Ishikawa (cell line): ENCODE results near the gene EPOP.

Source experiments
- CEBPB ChIP-seq: IDR thresholded peaks from 2 replicates; pipeline ENCODE4 v1.6.1; 2012
- CREB1 ChIP-seq: IDR thresholded peaks from 2 replicates; pipeline ENCODE4 v1.6.1; 2012; ENCODE audit warnings: low read depth
- EGR1 ChIP-seq: IDR thresholded peaks from 2 replicates; pipeline ENCODE4 v1.6.1; 2012
- EP300 ChIP-seq: IDR thresholded peaks from 2 replicates; pipeline ENCODE4 v1.6.1; 2012; ENCODE audit warnings: borderline replicate concordance
- FOXM1 ChIP-seq: IDR thresholded peaks from 2 replicates; pipeline ENCODE4 v1.6.1; 2012; ENCODE audit warnings: low read depth, borderline replicate concordance
- NFIC ChIP-seq: IDR thresholded peaks from 2 replicates; pipeline ENCODE4 v1.6.1; 2012
- RAD21 ChIP-seq: IDR thresholded peaks from 2 replicates; pipeline ENCODE4 v1.6.1; 2012; ENCODE audit warnings: low read depth
- TAF1 ChIP-seq: IDR thresholded peaks from 2 replicates; pipeline ENCODE4 v1.6.1; 2012; ENCODE audit warnings: low read depth, mild to moderate bottlenecking
- TCF12 ChIP-seq: IDR thresholded peaks from 2 replicates; pipeline ENCODE4 v1.6.1; 2012; ENCODE audit warnings: low read depth
- TEAD4 ChIP-seq: IDR thresholded peaks from 2 replicates; pipeline ENCODE4 v1.6.1; 2012
- USF1 ChIP-seq: IDR thresholded peaks from 2 replicates; pipeline ENCODE4 v1.6.1; 2012
- YY1 ChIP-seq: IDR thresholded peaks from 2 replicates; pipeline ENCODE4 v1.6.1; 2012; ENCODE audit warnings: low read depth
- ZBTB7A ChIP-seq: IDR thresholded peaks from 2 replicates; pipeline ENCODE4 v1.6.1; 2012; ENCODE audit warnings: low read depth
- TF ChIP-seq, protein P1 (sequence below): IDR thresholded peaks from 2 replicates; pipeline ENCODE4 v1.6.1; 2012; ENCODE audit warnings: low read depth, mild to moderate bottlenecking
- TF ChIP-seq, protein P2 (sequence below): IDR thresholded peaks from 2 replicates; pipeline ENCODE4 v1.6.1; 2012

The EPOP gene

GRCh38 chr17:38713456-38714075 lies 38.8 kb upstream of the EPOP start:
- no peak for TF ChIP-seq TEAD4
- TF ChIP-seq USF1: no peak
- TF ChIP-seq TAF1: no peak
- TF ChIP-seq CEBPB: no peak
- no peak for TF ChIP-seq ZBTB7A
- TF ChIP-seq EGR1: no peak
- TF ChIP-seq, protein P1, sequence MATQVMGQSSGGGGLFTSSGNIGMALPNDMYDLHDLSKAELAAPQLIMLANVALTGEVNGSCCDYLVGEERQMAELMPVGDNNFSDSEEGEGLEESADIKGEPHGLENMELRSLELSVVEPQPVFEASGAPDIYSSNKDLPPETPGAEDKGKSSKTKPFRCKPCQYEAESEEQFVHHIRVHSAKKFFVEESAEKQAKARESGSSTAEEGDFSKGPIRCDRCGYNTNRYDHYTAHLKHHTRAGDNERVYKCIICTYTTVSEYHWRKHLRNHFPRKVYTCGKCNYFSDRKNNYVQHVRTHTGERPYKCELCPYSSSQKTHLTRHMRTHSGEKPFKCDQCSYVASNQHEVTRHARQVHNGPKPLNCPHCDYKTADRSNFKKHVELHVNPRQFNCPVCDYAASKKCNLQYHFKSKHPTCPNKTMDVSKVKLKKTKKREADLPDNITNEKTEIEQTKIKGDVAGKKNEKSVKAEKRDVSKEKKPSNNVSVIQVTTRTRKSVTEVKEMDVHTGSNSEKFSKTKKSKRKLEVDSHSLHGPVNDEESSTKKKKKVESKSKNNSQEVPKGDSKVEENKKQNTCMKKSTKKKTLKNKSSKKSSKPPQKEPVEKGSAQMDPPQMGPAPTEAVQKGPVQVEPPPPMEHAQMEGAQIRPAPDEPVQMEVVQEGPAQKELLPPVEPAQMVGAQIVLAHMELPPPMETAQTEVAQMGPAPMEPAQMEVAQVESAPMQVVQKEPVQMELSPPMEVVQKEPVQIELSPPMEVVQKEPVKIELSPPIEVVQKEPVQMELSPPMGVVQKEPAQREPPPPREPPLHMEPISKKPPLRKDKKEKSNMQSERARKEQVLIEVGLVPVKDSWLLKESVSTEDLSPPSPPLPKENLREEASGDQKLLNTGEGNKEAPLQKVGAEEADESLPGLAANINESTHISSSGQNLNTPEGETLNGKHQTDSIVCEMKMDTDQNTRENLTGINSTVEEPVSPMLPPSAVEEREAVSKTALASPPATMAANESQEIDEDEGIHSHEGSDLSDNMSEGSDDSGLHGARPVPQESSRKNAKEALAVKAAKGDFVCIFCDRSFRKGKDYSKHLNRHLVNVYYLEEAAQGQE: no peak
- no peak for TF ChIP-seq TCF12
- no peak for TF ChIP-seq CREB1
- TF ChIP-seq, protein P2, sequence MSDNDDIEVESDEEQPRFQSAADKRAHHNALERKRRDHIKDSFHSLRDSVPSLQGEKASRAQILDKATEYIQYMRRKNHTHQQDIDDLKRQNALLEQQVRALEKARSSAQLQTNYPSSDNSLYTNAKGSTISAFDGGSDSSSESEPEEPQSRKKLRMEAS: no peak

DNA sequence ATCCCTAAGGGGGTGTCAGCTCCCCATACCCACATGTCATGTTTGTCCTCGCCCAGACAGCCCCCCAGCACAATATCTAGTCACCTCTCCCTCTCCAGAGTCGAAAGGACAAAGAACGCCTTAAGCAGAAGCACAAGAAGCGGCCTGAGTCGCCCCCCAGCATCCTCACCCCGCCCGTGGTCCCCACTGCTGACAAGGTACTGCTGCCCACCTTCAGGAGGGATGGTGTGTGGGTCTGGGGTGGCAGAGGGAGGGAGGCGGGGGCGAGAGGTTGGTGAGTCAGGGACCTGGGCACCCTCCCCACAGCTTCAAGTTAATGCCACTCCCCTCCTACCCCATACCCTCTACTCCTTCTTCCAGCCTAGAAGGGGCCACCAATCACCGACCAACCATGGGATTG lies 37.8 kb upstream of the EPOP start:
- TF ChIP-seq FOXM1: no peak
- TF ChIP-seq, protein P1: no peak
- no peak for TF ChIP-seq TCF12
- TF ChIP-seq, protein P2: no peak
- no peak for TF ChIP-seq EGR1
- TF ChIP-seq YY1: no peak
- TF ChIP-seq RAD21: no peak
- TF ChIP-seq EP300: no peak
- TF ChIP-seq TAF1: no peak
- no peak for TF ChIP-seq ZBTB7A
- TF ChIP-seq CEBPB: no peak

DNA sequence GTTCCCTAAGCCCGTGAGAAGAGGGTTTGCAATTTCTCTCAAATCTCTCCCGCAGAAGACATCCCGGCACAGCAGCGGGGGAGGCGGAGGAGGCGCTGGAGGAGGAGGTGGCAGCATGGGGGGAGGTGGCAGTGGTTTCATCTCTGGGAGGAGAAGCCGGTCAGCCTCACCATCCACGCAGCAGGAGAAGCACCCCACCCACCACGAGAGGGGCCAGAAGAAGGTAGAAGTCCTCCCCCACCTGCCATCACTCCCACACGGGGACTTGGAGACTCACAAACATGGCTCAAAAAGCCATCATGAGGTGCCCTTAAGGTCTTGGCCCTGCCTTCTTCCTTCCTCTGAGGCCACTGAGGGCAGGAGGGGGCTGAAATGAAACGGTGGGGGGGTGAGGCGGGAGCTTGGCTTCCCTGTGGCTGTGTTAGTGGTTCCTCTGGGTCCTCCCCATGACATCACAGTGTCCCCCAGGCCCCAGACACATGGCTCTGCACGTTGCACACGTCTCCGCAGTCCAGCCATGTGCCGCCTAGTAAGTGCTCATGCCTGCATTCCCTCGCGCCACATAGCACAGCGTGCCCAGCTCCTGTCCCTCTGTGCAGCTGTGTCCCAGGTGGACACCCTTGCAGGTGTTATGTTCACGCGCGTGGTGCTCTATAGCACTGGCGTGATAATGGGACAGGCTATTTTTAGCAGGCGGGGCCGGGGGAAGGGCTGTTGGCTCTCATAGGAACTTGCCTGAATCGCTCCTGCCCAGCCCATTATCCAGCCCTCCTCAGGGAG lies 37.2 kb upstream of the EPOP start:
- no peak for TF ChIP-seq NFIC
- TF ChIP-seq TCF12: no peak
- TF ChIP-seq, protein P1: no peak
- TF ChIP-seq EGR1: no peak
- TF ChIP-seq ZBTB7A: no peak
- no peak for TF ChIP-seq RAD21
- TF ChIP-seq TEAD4: no peak

GRCh38 chr17:38710985-38711384 lies 36.2 kb upstream of the EPOP start:
- TF ChIP-seq YY1 (no peak), ZBTB7A (no peak), TEAD4 (no peak), CREB1 (no peak), NFIC (no peak)
- TF ChIP-seq, protein P1: no peak
- TF ChIP-seq, protein P2: no peak
